Esophagus squamous epithelium (tissue), 5 donors: ENCODE data around the gene RASGRF2. TPM values are rescaled to one million over a fixed set of nuclear protein-coding genes. Genes with fewer than 3 reads are reported as not detected.

Experiments
- DNase-seq: peaks from one replicate; lab custom pipeline; 2025; lab: John Stamatoyannopoulos, UW
- H3K27ac ChIP-seq, 4 donors: fragments of 200-600 bp; sonication (generic); one replicate each; pipeline ENCODE4 v1.5.1; 2016 to 2019; ENCODE audit warnings: mild to moderate bottlenecking in 1 of 4
- H3K27me3 ChIP-seq, 4 donors: fragments of 200-600 bp; sonication (generic); 1 replicate in 3 of 4; 2 replicates in 1 of 4; pipeline versions ENCODE4 v1.5.1 to v1.6.0; 2017 to 2021; ENCODE audit warnings: antibody characterized with exemption in 1 of 4
- H3K36me3 ChIP-seq, 3 donors: fragments of 200-600 bp; sonication (generic); one replicate each; pipeline ENCODE4 v1.5.1; 2016 to 2019
- H3K4me1 ChIP-seq, 3 donors: fragments of 200-600 bp; sonication (generic); one replicate each; pipeline ENCODE4 v1.5.1; 2017 to 2019
- H3K4me3 ChIP-seq, 4 donors: fragments of 200-600 bp; sonication (generic); 1 replicate in 3 of 4; 2 replicates in 1 of 4; pipeline ENCODE4 v1.5.1; 2016 to 2019; ENCODE audit warnings: mild to moderate bottlenecking in 2 of 4, moderate library complexity in 1 of 4
- H3K9me3 ChIP-seq, 3 donors: fragments of 200-600 bp; sonication (generic); one replicate each; pipeline ENCODE4 v1.5.1; 2016 to 2019
- CTCF ChIP-seq, 6 experiments: fragments of 450-650 bp in 4 of 6; fragments of 200-600 bp in 2 of 6; sonication (generic) in 2 of 6; IDR thresholded peaks; one replicate each; pipeline ENCODE4 v1.5.1; 2016 to 2019; ENCODE audit warnings: antibody characterized with exemption in 6 of 6, mild to moderate bottlenecking in 4 of 6, moderate library complexity in 4 of 6
- POLR2A ChIP-seq, 4 donors: fragments of 450-650 bp; IDR thresholded peaks; one replicate each; pipeline ENCODE4 v1.6.1; 2017; ENCODE audit warnings: antibody characterized with exemption in 4 of 4, mild to moderate bottlenecking in 4 of 4, moderate library complexity in 3 of 4
- WGBS, 2 donors: methylation state at CpG; one replicate each; pipeline ENCODE4 v1.1.5; 2018; 5-methylcytosine and 5-hydroxymethylcytosine counted together
- intact Hi-C: fragments of 100-400 bp; cut with DNase I; formaldehyde crosslinking; loops from one replicate; pipeline ENCODE4 v1.15.0; 2022
- total RNA-seq, 4 donors: library from RNA; depleted of rRNA; stranded (reverse); fragments of >200 nt; gene quantifications; one replicate each; pipeline ENCODE4 v1.1.0, GENCODE V29; 2016
- donor health status: DM: yes; HTN: yes; CAD: no.

RASGRF2 gene
- total RNA-seq, 4 donors from 2014 or later = 0.49 to 3.2 (median 0.62) TPM

GRCh38 chr5:80988419-80988935, 28.3 kb downstream of the RASGRF2 start:
- no peak for DNase-seq
- Histone ChIP-seq H3K9me3 (no peaks in the 10 kb centered on the region), H3K27ac (no peak overlapping the region), H3K36me3 (no peaks in the 10 kb centered on the region), H3K4me1 (peaks cover 0 to 8% (median 0%) of the 10 kb centered on the region in 3 donors), H3K27me3 (no peaks in the 10 kb centered on the region), H3K4me3 (no peak overlapping the region)
- intact Hi-C loops = no loop called here
- 61 to 64% methylated on average over 2 of the region's 2 CpGs for WGBS, 2 donors
- TF ChIP-seq CTCF (IDR thresholded peaks at IDR 0.05) (no peak), POLR2A (IDR thresholded peaks at IDR 0.05) (no peak)

GRCh38 chr5:80989883-80990282, 29.7 kb downstream of the RASGRF2 start:
- DNase-seq = no peak
- WGBS, 2 donors = 75 to 77% methylated on average over 3 of the region's 3 CpGs
- TF ChIP-seq CTCF (IDR thresholded peaks at IDR 0.05) = no peak
- no peak for TF ChIP-seq POLR2A (IDR thresholded peaks at IDR 0.05)
- H3K4me1 ChIP-seq = peaks cover 0 to 8% (median 0%) of the 10 kb centered on the region in 3 donors
- no peaks in the 10 kb centered on the region for H3K27me3 ChIP-seq
- no peaks in the 10 kb centered on the region for H3K36me3 ChIP-seq
- H3K27ac ChIP-seq = no peak overlapping the region
- intact Hi-C loops = no loop called here
- no peak overlapping the region for H3K4me3 ChIP-seq
- no peaks in the 10 kb centered on the region for H3K9me3 ChIP-seq

GRCh38 chr5:80990527-80990926, 30.4 kb downstream of the RASGRF2 start:
- Histone ChIP-seq H3K27ac (no peak overlapping the region), H3K9me3 (no peaks in the 10 kb centered on the region), H3K27me3 (peaks cover 0 to under 1% (median 0%) of the 10 kb centered on the region in 4 donors), H3K36me3 (no peaks in the 10 kb centered on the region), H3K4me3 (no peak overlapping the region), H3K4me1 (peaks cover 0 to 8% (median 0%) of the 10 kb centered on the region in 3 donors)
- DNase-seq = no peak
- 60 to 67% methylated on average over 2 of the region's 2 CpGs for WGBS, 2 donors
- intact Hi-C loops = no loop called here
- no peak for TF ChIP-seq CTCF (IDR thresholded peaks at IDR 0.05)
- no peak for TF ChIP-seq POLR2A (IDR thresholded peaks at IDR 0.05)

GRCh38 chr5:80990971-80991370, 30.8 kb downstream of the RASGRF2 start:
- H3K9me3 ChIP-seq = no peaks in the 10 kb centered on the region
- H3K27me3 ChIP-seq = peaks cover 0 to 5% (median 0%) of the 10 kb centered on the region in 4 donors
- WGBS, 2 donors = 30 to 67% methylated on average over 1 of the region's 1 CpG
- H3K4me1 ChIP-seq = peaks cover 0 to 8% (median 0%) of the 10 kb centered on the region in 3 donors
- H3K36me3 ChIP-seq = no peaks in the 10 kb centered on the region
- no peak for DNase-seq
- no peak overlapping the region for H3K4me3 ChIP-seq
- intact Hi-C loops = no loop called here
- no peak overlapping the region for H3K27ac ChIP-seq
- TF ChIP-seq POLR2A (IDR thresholded peaks at IDR 0.05) (no peak), CTCF (IDR thresholded peaks at IDR 0.05) (no peak)

- DNase-seq = no peak
- no peak overlapping the region for H3K27ac ChIP-seq
- intact Hi-C loops = no loop called here
- H3K4me1 ChIP-seq = peaks cover 0 to 4% (median 0%) of the 10 kb centered on the region in 3 donors
- no peak overlapping the region for H3K4me3 ChIP-seq
- H3K27me3 ChIP-seq = peaks cover 0 to 5% (median 0%) of the 10 kb centered on the region in 4 donors
- no peaks in the 10 kb centered on the region for H3K9me3 ChIP-seq
- H3K36me3 ChIP-seq = no peaks in the 10 kb centered on the region
- WGBS, 2 donors = 76 to 77% methylated on average over 2 of the region's 2 CpGs
- TF ChIP-seq POLR2A (IDR thresholded peaks at IDR 0.05) (no peak), CTCF (IDR thresholded peaks at IDR 0.05) (no peak)
These were observed 35.7 kb downstream of the RASGRF2 start for GRCh38 chr5:80995908-80996307.
